GM19328 (cell line): ENCODE measurements around the gene UNC119B.

Experiments used
- ATAC-seq: cut with Tn5 transposase; IDR thresholded peaks from one replicate; pipeline ENCODE4 v1.9.1; 2021; ENCODE audit warnings: mild to moderate bottlenecking, moderate library complexity; ENCODE audit not compliant: unreplicated experiment

Gene UNC119B

GRCh38 chr12:120687578-120688289, 22.5 kb upstream of the UNC119B start:
- ATAC-seq = no peak

GRCh38 chr12:120688527-120689071, 21.7 kb upstream of the UNC119B start:
- no peak for ATAC-seq

GRCh38 chr12:120689397-120690082, 20.7 kb upstream of the UNC119B start:
- no peak for ATAC-seq

GRCh38 chr12:120690083-120690450, 20.2 kb upstream of the UNC119B start:
- ATAC-seq = no peak

GRCh38 chr12:120690978-120691377, 19.3 kb upstream of the UNC119B start:
- no peak for ATAC-seq

GRCh38 chr12:120692524-120693033, 17.7 kb upstream of the UNC119B start:
- ATAC-seq = no peak

- ATAC-seq = no peak
Measured at GRCh38 chr12:120693848-120694247, 16.4 kb upstream of the UNC119B start.

GRCh38 chr12:120696626-120697025, 13.6 kb upstream of the UNC119B start:
- no peak for ATAC-seq

GRCh38 chr12:120697344-120697743, 12.9 kb upstream of the UNC119B start:
- no peak for ATAC-seq

GRCh38 chr12:120698665-120699064, 11.6 kb upstream of the UNC119B start:
- no peak for ATAC-seq

GRCh38 chr12:120699553-120699952, 10.7 kb upstream of the UNC119B start:
- no peak for ATAC-seq

- no peak for ATAC-seq
Measured at GRCh38 chr12:120700886-120701285, 9.4 kb upstream of the UNC119B start.

GRCh38 chr12:120702637-120703036, 7.6 kb upstream of the UNC119B start:
- no peak for ATAC-seq

- ATAC-seq = no peak
Measured at GRCh38 chr12:120703311-120703942, 6.8 kb upstream of the UNC119B start.

- no peak for ATAC-seq
Measured at GRCh38 chr12:120705618-120706017, 4.6 kb upstream of the UNC119B start.

- ATAC-seq = no peak
Measured at GRCh38 chr12:120706029-120706428, 4.2 kb upstream of the UNC119B start.

- no peak for ATAC-seq
Measured at GRCh38 chr12:120708651-120709050, 1.6 kb upstream of the UNC119B start.

- ATAC-seq = no peak
Measured at GRCh38 chr12:120710805-120711296, 593 bp downstream of the UNC119B start.

GRCh38 chr12:120711411-120711810, 1.2 kb downstream of the UNC119B start:
- ATAC-seq = no peak

GRCh38 chr12:120712610-120713009, 2.4 kb downstream of the UNC119B start:
- ATAC-seq = no peak

- ATAC-seq = no peak
Measured at GRCh38 chr12:120713861-120714482, 3.7 kb downstream of the UNC119B start.
